Left kidney (tissue), 2 donors: Measurements from ENCODE around the gene DGKB. TPM values are rescaled to one million over a fixed set of nuclear protein-coding genes. Genes with fewer than 3 reads are reported as not detected.

ENCODE experiments used
- DNase-seq: peaks from one replicate; pipeline ENCODE4 v3.0.0-alpha.2; 2013
- polyA plus RNA-seq: library from polyadenylated mRNA; unstranded; fragments of 120-200 nt; gene quantifications from one replicate; pipeline ENCODE4 v1.2.1, GENCODE V29; 2013; ENCODE audit not compliant: insufficient read length

Gene DGKB
- polyA plus RNA-seq, 1 donor = 3.6 TPM

DNA sequence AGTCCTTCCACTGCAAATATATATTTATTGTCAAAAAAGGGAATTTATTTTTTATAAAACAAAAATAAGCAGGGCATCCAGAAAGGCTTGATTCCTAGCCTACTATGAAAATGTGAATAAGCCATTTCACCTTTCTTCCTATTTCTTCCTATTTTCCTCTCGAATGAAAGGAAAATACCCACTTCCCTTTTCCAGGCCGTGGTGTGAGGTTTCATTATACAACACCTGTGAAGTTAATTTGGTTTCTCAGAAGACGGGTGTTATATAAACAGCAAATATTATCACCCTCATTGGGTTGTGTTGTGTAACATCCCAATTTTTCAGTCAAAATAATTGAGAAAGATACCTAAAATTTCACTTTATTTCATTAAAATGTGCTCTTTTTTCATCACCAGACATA, 214.3 kb downstream of the DGKB start:
- no peak for DNase-seq

DNA sequence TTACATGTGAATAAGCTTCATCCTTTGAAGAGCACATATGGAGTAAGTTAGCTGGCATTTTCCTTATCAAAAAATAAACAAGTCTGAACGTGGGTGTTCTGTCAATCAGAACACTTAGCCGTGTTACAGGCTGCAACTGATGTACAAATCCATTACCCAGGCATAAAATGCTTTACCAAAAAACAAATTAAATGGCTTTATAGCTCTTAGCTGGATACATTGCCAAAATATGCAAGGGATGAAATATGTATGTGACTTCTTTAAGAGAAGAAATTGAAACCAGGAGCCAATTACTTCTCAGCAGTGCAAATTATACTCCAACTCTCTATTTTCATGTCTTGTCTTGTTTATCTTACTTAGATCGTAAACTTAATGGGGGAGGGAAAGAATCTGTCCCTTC, 214.8 kb downstream of the DGKB start:
- DNase-seq = peak; percentile 32

DNA sequence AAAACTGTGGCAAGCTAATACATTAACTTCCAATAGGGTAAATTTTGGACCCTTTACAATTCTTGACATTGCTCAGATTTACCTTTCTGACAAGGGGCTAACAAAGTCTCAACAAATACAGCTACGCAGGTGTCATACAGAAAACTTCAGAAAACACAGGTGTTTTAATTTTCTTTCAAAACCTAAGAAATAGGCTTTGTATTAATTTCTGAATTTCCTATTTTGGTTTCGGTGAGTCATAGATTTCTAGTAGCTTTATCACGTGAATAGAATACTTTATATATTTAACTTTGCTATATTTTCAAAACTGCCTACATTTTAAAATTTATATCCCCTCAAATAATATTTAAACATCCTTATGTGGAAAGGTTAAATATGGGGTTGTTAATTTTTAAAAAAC, 215.3 kb downstream of the DGKB start:
- DNase-seq = no peak

- no peak for DNase-seq
Measured at GRCh38 chr7:14685167-14685566, 217.4 kb downstream of the DGKB start.

GRCh38 chr7:14682910-14683465, 219.6 kb downstream of the DGKB start:
- DNase-seq = no peak

DNA sequence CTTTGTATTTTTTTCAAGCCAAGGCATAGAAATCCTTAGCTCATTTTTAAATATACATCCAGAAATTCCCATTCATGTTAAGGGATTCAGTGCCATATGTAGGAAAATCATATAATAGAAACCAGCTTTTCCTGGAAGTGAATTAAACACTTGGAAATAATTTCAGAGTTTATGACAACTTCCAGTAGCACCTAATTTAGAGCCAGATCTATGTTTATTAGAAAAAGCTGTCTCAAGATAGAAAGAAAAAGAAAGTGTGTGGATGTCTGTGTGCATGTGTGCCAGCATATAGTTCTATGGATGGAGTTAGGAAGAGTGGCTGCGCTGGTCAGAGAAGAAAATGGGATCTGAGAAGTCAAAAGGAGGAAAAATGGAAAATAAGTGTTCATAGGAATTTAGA, 225.7 kb downstream of the DGKB start:
- no peak for DNase-seq

GRCh38 chr7:14673202-14673601, 229.3 kb downstream of the DGKB start:
- DNase-seq = no peak

DNA sequence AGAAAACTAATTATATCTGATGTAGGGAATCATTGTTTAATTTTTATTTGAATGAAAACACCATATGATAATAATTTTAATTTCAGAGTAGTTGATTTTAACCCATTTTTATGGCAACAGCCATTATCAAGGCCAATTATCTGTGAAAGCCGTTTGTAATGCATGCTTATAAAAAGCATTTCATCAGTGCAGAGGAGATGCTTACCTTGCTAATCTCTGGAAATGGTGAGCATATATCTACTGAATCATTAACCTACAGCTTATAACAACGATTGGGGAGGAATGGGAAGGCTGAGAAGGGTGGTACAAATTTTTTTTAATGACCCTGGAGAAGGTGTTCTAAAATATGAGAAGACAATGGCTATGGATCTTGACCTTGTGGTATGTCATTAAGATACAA, 235.6 kb downstream of the DGKB start:
- DNase-seq = no peak

DNA sequence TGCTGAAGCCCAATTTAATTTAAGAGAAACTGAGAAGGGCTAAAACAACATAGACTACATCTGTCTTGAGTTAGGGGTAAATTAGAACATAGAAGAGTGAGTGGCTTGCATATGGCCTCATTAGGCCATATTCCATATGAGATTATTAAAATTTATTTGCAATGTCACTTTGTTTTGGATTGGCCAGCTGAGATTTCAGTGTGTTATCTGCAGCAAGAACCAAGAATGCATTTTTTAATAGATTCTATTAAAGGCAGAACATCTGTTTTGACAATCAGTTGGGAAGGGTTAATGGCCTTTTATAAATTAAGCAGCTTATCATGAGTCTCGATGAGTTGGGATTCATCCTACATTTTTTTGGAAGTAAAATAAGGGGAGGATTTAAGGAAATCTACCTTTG, 236.2 kb downstream of the DGKB start:
- no peak for DNase-seq

- DNase-seq = no peak
Measured at GRCh38 chr7:14639801-14640200, 262.8 kb downstream of the DGKB start.

DNA sequence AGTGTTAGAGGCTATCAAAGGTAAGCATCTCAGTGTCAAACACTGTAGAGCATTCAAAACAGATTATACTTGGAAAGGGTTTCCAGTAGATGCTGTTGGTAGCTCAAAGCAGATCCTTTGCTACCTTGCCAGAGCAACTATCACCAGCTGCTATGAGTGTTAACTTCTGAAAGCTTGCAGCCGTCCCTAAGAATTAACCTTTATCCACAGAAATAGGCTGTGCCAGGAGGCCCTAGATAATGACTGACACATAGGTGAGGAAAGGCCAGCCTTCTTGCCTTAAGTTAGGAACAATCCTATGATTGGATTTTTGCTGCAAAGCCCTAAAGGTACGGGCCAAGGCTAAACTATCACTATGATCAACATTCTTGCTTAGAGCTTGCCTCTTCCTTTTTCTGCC, 263.2 kb downstream of the DGKB start:
- DNase-seq = no peak

GRCh38 chr7:14637968-14638367, 264.6 kb downstream of the DGKB start:
- DNase-seq = no peak

DNA sequence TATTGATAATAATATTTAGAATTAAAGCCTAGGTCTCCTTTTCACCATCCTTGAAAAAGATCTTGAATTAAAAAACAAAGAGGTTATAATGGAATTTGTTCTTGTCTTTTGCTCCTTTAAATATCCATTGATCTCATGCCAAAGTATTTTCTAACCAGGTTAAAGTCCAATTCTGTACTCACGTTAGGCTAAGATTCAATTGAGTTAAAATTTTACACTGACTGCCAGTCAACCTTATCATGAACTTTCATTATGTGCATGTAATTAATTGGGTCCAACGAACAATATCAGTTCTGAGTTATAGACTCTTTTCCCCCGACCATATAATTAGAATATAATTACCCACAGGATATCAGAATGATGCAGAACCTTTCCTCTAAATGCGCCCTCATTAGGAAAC, 266.6 kb downstream of the DGKB start:
- DNase-seq = no peak

DNA sequence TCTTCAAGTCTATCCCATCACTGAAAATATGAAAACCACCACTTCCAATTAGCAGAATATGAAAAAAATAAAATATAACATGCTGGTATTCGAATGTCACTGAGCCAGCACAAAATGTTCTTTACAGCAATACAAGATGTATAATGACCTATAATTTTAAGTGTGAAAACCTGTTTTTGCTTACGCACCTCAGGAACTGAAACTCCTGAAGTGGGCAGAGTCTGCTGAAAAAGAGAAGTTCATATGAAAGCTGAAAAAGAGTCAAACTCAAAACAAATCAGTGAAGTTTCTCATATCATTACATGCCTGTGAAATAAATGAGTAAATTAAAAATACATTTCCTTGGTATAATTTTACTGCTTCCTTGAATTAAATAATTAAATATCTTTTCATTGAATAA, 272.5 kb downstream of the DGKB start:
- DNase-seq = no peak

GRCh38 chr7:14628516-14628915, 274.0 kb downstream of the DGKB start:
- no peak for DNase-seq

- no peak for DNase-seq
Measured at GRCh38 chr7:14626076-14626475, 276.5 kb downstream of the DGKB start.

GRCh38 chr7:14622559-14622958, 280.0 kb downstream of the DGKB start:
- DNase-seq = no peak

DNA sequence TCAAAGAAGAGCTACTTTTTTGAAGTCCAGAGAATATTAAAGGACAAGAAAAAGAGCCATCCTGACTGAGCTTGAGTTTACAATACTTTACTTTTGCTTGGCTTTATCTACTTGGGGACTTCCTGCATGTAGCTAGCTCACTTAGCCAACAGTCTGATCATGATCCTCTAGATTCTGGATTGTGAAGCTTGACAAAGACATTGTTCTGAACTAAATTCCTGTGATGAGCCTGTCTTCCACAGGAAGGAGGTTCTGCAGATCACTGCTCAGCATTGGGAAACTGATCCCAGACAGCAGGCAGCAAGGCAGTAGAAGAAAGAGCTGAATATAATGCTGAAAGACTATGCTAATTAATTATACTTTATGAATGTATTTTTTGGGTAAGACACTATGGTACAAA, 296.4 kb downstream of the DGKB start:
- DNase-seq = no peak

DNA sequence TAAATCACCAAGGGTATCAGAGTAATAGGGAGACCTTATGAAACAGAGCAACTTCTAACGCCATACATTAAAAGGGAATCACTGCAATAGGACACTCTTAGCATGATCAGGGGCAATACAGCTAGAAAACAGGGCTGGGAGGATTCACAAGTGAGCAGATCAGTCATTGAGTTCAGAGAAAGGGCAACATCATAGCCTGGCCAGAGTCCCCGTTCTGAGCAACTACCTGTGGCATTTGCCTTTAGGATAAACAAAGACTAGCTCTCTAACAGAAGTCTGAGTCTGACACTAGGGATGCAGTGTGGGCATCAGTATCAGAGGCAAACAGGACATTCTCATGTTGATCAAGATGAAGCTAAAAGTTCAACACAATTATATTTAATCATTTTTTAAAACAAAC, 297.9 kb downstream of the DGKB start:
- no peak for DNase-seq

GRCh38 chr7:14602851-14603250, 299.7 kb downstream of the DGKB start:
- no peak for DNase-seq

DNA sequence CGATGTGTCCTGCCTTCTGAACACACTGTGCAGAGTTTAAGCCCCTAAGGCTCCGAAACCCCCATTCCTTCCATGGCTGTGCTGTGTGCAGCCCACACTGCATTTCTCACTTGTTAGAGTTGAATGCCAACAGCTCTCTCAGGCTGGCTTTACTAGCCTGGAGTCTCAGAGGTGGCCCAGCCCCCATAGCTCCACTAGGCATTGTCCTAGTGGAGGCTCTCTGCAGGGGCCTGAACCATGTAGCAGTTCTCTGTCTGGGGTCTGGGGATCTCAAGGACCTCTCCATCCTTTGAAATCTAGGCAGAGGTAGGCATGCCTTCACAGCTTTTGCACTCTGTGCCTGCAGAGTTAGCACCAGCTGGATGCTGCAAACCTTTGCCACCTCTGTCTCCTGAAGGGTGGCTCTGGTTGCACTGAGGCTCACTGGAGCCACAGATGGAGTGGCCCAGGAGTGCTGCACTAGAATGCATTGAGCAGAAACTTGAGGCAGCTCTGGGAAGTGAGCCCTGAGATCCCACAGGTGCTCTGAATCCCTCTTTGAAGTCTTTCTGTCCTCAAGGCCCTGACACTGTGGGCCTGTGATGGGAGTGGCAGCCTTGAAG, 301.7 kb downstream of the DGKB start:
- no peak for DNase-seq

GRCh38 chr7:14598978-14599377, 303.6 kb downstream of the DGKB start:
- no peak for DNase-seq

- DNase-seq = no peak
Measured at GRCh38 chr7:14596421-14596820, 306.1 kb downstream of the DGKB start.

DNA sequence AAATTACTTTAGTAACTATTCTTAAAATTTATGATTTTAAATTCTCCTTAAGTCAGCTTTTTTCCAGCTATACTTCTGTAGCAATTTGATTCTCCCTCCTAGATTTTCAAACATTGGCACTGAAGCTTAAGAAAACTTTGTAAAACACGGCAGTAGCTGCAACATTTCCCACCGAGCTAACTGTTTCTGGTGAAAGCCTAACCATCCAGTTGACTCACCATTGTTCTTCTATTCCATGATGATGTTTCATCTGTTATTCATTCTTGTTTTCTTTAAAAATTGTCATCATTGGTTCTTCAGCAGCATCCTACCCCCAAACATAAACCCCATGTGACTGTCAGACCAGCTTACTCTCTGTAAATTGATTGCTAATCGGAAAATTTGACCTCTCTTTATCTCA, 312.3 kb downstream of the DGKB start:
- no peak for DNase-seq

- DNase-seq = no peak
Measured at GRCh38 chr7:14585232-14585631, 317.3 kb downstream of the DGKB start.
